HG02970 (cell line): ENCODE measurements around the gene SLC35A1.

ENCODE experiments used
- ATAC-seq: cut with Tn5 transposase; IDR thresholded peaks from one replicate; pipeline ENCODE4 v1.9.1; 2021; ENCODE audit warnings: mild to moderate bottlenecking, moderate library complexity, moderate number of reproducible peaks; ENCODE audit not compliant: unreplicated experiment, low FRiP score

SLC35A1 gene

DNA sequence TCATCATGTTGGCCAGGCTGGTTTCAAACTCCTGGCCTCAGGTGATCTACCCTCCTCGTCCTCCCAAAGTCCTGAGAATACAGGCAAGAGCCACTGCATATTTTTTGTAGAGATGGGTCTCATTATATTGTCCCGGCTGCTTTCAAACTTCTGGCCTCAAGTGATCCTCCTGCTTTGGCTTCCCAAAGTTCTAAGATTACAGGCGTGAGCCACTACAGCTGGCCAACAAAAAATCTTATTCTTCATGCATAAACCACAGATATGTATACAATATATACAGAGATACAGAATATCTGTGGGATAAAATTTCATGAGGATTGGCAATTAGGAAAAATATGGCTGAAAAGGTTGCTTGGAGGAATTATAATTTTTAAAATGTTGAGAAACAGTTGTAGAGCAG lies 49.9 kb downstream of the SLC35A1 start:
- ATAC-seq = no peak

DNA sequence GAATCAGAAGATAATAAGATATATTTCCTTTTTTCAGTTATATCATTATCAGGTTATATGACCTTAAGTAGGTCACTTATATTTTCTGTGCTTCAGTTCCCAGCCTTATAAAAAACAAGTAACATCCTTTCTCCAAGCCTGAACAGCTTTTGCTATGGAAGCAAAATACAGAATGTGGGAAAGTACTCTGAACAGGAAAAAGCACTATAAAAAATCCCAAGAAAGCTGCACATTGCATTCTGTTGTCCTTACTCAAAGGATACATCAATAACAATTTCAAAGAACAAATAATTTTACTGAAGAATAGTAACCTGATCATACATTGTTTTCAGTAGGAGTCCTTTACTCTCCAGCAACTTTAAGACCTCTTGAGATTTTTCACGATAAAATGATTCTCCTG lies 56.4 kb downstream of the SLC35A1 start:
- ATAC-seq = no peak

- ATAC-seq = no peak
Measured at GRCh38 chr6:87534377-87535047, 61.7 kb downstream of the SLC35A1 start.

DNA sequence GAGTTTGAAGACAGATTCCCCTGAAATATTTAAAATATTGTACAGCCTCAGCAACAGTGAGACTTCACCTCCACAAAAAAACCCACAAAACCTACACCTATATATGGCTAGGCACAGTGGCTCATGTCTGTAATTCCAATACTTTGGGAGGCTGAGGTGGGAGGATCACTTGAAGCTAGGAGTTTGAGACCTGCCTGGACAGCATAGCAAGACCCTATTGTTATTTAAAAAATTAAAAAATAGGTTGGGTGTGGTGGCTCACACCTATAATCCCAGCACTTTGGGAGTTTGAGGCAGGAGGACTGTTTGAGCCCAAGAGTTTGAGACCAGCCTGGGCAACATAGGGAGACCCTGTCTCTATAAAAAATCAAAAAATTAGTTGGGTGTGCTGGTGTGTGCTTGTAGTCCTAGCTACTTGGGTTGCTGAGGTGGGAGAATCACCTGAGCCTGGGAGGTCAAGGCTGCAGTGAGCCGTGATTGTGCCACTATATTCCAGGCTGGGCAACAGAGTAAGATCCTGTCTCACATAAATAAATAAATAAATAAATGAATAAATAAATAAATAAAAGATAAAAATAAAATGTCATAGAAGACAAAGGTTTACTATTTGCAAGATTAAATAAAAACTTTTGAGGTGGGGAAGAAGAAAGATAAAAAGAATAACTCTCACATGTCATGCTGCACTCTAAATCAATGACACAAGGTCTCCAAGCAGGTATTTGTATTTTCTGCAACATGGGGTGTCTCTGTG lies 65.9 kb downstream of the SLC35A1 start:
- no peak for ATAC-seq

DNA sequence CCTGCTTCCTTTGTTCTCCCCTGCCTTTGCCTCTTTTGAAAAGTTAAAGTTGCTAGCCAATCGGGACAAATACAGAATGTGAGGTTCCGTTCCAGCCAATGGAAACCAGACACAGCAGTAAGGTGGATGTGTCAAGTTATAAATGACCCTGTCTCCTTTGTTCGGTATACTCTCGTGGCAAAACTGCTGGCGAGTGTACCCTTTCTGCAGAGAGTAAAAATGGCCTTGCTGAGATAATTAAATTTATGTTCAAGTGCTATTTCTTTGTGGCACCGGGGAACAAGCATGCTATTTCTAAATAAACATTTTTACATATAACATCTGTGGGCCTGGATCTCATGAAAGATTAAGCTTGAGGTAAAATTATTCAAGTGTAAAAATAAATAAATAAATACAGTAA lies 66.8 kb downstream of the SLC35A1 start:
- ATAC-seq = no peak

DNA sequence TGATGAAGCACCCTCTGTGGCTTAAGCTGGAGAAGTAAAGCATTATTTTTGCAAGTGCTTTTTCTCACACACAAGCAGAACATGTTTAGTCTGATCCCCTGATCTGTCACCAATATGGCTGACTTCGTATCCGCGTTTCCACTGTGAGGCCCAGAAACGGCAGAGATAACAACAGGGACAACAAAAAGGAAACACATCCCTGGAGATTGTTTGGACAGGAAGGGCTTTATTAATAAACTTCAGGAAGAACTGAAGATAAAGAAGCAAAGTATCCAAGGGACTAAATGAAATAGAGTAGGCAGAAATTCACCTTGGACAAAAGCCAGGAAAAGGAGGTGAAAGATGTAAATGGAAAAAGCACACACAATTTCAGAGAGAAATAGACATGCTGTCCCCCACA lies 67.8 kb downstream of the SLC35A1 start:
- no peak for ATAC-seq

- no peak for ATAC-seq
Measured at GRCh38 chr6:87541041-87541440, 68.3 kb downstream of the SLC35A1 start.

GRCh38 chr6:87541744-87542143 lies 69.0 kb downstream of the SLC35A1 start:
- no peak for ATAC-seq

- ATAC-seq = no peak
Measured at GRCh38 chr6:87543696-87544473, 71.1 kb downstream of the SLC35A1 start.

DNA sequence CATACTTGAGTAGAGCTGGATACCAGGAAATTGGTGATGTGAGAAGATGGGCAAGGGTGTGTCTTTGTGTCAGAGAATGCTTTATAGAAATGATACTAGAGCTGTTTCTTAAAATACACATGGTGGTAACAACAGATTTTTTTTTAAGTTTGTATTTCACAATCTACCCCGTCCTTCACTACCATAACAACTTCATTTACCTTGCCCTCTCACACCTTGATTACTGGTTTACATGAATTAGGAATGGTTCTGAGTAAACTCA lies 71.6 kb downstream of the SLC35A1 start:
- ATAC-seq = no peak

GRCh38 chr6:87551799-87552198 lies 79.0 kb downstream of the SLC35A1 start:
- ATAC-seq = no peak

- ATAC-seq = no peak
Measured at GRCh38 chr6:87553159-87553765, 80.5 kb downstream of the SLC35A1 start.

GRCh38 chr6:87555506-87555905 lies 82.7 kb downstream of the SLC35A1 start:
- no peak for ATAC-seq

- ATAC-seq = no peak
Measured at GRCh38 chr6:87558446-87558845, 85.7 kb downstream of the SLC35A1 start.

DNA sequence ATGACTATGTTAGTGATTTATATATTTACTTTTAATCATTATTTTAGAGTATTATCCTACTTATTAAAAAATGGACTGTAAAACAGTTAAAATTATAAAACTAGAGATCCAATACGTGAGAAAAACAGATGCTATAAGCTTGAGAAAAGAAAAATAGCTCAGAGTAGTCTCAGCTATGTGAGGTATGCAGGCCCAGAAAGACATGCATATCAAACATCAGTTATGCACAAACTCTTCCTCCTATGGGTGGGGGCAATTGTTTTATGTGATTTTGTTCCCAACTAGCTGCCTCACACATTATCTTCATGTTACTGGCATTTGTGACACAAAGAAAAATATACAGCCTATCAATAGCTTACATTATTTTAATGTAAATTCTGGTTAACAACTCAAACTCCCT lies 88.2 kb downstream of the SLC35A1 start:
- no peak for ATAC-seq
